ENCODE results near the gene INPP4B.

The INPP4B gene

DNA sequence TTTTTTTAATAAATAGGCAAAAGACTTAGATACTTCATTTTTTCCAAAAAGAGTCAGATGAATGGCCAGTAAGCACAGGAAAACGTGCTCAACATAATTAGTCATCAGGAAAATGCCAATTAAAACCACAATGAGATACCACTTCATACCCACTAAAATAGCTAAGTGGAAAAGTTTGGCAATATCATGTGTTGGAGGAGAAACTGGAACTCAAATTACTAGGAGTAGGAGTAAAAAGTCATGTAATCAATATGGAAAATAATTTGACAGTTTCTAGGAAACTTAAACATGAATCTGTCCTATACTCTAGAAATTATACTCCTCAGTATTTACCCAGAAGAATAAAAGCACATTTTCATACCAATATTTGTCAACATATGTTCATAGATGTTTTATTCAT is 449.8 kb downstream of the INPP4B start:
- no peak overlapping the region for H3K27ac ChIP-seq
- TF ChIP-seq, protein P1, sequence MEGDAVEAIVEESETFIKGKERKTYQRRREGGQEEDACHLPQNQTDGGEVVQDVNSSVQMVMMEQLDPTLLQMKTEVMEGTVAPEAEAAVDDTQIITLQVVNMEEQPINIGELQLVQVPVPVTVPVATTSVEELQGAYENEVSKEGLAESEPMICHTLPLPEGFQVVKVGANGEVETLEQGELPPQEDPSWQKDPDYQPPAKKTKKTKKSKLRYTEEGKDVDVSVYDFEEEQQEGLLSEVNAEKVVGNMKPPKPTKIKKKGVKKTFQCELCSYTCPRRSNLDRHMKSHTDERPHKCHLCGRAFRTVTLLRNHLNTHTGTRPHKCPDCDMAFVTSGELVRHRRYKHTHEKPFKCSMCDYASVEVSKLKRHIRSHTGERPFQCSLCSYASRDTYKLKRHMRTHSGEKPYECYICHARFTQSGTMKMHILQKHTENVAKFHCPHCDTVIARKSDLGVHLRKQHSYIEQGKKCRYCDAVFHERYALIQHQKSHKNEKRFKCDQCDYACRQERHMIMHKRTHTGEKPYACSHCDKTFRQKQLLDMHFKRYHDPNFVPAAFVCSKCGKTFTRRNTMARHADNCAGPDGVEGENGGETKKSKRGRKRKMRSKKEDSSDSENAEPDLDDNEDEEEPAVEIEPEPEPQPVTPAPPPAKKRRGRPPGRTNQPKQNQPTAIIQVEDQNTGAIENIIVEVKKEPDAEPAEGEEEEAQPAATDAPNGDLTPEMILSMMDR (conservative IDR thresholded peaks at IDR 0.05), result no peak

DNA sequence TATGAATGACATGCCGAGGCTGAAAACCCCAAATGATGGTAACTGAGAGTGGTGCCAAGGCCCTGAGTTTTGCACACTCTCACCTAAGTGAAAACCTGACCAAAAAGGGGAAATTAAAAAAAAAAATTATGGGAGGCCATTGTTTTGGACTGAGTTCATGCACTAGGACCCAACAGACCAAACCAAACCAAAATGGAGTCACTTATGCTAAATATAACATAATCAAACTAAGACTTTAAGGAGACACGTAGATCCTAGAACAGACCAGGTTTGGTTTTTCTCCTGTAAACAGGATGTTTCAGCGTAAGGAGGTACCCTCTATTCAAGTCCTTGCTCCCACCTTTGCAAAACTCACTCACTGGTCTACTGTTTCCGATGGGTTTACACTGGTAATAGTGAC is 453.0 kb downstream of the INPP4B start:
- H3K27ac ChIP-seq, result no peak overlapping the region
- TF ChIP-seq, protein P1 (conservative IDR thresholded peaks at IDR 0.05), result no peak

DNA sequence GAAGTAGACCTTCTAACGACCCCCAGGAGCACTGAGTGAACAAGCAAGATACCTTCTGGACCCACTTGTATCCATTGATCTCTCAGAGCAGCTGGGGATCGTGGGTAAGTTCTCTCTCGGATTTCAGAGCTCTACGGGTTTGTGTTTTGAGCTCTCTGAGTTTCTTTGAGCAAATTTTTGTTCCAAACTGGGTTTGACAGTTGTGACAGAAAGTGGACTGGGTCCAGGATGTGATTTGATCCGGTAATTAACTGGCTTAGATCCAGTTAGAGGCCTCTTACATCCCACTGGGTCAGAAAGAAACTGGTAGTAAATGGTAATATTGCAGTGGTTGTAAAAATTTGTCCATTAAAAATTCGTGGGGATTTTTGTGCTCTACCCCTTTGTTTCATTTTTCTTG is 459.2 kb downstream of the INPP4B start:
- TF ChIP-seq, protein P1 (conservative IDR thresholded peaks at IDR 0.05), result no peak
- no peak overlapping the region for H3K27ac ChIP-seq

DNA sequence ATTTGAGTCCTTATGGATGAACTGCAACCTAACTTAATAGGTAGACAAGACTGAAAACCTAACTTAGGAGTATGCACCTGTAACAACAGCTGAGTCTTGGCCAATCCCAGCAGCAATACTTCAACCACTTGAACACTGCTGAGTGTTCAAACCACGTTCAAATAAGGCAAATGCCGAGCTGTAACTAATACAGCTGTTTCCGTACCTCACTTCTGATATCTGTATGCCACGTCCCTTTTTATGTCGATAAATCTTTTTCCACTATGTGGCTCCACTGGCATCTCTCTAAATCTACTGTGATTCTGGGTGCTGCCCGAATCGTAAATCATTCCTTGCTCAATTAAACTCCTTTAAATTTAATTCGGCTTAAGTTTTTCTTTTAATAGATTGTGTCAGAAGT is 459.7 kb downstream of the INPP4B start:
- H3K27ac ChIP-seq, result no peak overlapping the region
- TF ChIP-seq, protein P1 (conservative IDR thresholded peaks at IDR 0.05), result no peak

DNA sequence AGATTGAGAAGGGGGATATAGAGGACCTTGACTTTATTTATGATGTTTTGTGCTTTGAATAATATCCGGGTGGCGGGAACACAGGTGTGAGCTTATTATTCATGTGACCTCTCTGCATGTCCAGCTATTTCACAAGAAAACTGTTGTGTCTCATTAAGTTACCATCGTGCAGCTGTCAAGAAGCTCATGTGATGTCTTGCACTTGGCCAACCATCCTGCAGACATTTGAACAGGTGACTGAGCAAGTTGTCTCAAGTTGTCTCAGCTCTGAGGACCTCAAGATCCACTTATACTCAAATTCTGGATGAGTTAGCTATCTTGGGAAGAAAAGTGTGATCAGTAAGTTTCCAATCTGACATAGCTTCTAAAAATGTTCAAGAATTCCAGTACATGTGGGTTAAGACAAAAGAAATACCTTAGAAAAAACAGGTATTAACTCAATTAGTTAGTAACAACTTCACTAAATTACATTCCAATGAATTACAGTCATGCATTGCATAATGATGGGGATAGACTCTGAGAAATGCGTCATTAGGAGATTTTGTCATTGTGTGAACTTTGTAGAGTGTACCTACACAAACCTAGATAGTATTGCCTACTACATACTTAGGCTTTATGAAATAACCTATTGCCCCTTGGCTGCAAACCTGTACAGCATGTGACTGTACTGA is 462.2 kb downstream of the INPP4B start:
- H3K27ac ChIP-seq, result no peak overlapping the region
- TF ChIP-seq, protein P1 (conservative IDR thresholded peaks at IDR 0.05), result no peak

DNA sequence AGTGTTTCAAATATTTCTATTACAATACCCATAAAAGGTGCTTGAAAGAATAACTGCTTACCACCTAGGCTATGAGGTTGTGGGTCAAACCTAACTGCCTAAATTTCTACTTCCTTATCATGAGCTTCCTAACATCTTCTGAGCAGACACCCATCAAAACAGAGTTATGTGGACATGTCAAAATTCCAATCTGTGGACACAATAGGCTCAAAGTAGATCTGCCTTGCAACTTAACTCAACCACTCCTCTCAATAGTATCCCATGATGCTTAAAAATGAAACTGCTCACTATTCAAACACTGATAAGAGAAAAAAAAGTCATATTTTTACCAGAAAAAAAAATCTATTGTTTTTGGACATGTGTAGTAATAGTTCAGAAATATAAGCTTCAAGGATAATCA is 462.7 kb downstream of the INPP4B start:
- TF ChIP-seq, protein P1 (conservative IDR thresholded peaks at IDR 0.05), result no peak
- H3K27ac ChIP-seq, result no peak overlapping the region

DNA sequence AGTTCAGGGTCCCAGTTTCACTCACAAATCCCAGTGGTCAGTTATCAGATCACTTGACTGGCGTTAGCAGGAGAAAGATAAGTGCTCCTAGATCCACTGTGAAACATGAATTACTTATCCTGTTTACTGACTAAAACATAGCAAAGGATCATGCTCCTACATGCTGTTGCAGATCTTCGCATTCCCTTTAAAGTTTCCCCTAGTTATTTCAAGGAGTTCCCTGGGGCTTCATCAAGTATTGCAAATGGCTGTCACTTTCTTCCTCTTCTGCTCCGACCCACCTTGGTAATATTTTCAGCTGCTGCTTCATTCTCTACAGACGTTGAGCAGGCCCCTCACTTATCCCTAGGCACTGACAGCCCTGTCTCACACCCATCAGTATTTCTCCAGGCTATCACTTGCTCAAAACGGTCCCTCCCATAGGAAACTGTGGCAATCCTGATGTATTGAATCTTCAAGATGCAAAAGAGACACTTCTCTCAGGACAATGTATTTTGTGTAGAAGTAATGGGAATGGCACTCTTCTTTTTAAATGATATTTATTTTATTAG is 466.0 kb downstream of the INPP4B start:
- no peak overlapping the region for H3K27ac ChIP-seq
- TF ChIP-seq, protein P1 (conservative IDR thresholded peaks at IDR 0.05), result no peak
